A375 (cell line): ENCODE results near the gene VPS41. TPM values are rescaled to one million over a fixed set of nuclear protein-coding genes. Genes with fewer than 3 reads are reported as not detected.

Experiments
- total RNA-seq: library from RNA; depleted of rRNA; stranded (reverse); fragments of >200 nt; shearing (Covaris generic); gene quantifications from 2 replicates; pipeline ENCODE4 v1.2.3, GENCODE V29; 2014; rRNA removed

The VPS41 gene
- total RNA-seq = 32.8 and 34.9 TPM in 2 replicates

DNA sequence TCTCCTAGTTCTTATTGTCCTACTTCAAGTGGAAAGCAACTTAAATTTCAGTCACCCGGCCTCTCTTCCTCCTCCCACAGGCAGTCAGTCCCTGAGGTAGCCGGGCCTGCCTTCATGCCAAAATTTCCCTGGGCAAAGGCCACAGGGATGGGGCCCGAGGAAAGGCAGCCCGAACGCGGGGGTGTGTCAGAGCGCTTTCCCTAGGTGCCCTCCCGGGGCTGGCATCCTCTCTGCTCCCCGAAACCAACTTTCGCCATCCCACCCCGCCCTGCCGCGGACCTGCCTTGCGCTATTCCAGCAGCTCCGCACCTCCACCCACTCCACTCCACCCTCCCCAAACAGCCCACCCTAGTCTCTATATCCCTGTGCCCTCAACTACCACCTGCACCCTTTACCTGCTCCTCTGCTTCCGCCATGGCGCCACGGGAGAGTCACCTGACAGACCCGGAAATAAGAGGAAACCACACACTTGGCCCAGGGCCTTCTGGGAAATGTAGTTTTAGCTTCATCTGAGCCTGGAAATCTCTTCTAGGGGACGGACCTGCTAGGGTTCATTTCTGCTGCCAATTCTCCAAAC, at the start of gene VPS41:
TSS of gene VPS41 (minus strand) at position 433 of the 577 bp plus-strand sequence. CDS start at position 416, 17 bp downstream.

Other genes with a start within 250 kb of the VPS41 start
- gene POU6F2, start 68.7 kb upstream of the VPS41 start, total RNA-seq = 0.34 TPM in 1 of 2 replicates, not detected in the other